HUES64 (cell line): ENCODE data around the gene CDKL5.

ENCODE experiments used
- H3K27ac ChIP-seq: 2 replicates; pipeline ENCODE4 v1.7.0; 2013; ENCODE audit warnings: low read depth, low read length, inconsistent platforms
- H3K27me3 ChIP-seq: 2 replicates; pipeline ENCODE4 v1.6.1; 2013; ENCODE audit warnings: mild to moderate bottlenecking, low read length; ENCODE audit not compliant: insufficient read depth
- H3K36me3 ChIP-seq: 2 replicates; pipeline ENCODE4 v1.6.1; 2013; ENCODE audit warnings: mild to moderate bottlenecking, low read length; ENCODE audit not compliant: insufficient read depth
- H3K4me1 ChIP-seq: 2 replicates; pipeline ENCODE4 v1.6.1; 2013; ENCODE audit warnings: mild to moderate bottlenecking, low read length, moderate library complexity; ENCODE audit not compliant: insufficient read depth
- H3K4me3 ChIP-seq: 2 replicates; pipeline ENCODE4 v1.5.1; 2013; ENCODE audit warnings: mild to moderate bottlenecking, low read length, moderate library complexity
- H3K9ac ChIP-seq: 2 replicates; pipeline ENCODE4 v1.6.1; 2013; ENCODE audit warnings: mild to moderate bottlenecking, low read depth, low read length
- H3K9me3 ChIP-seq: 2 replicates; pipeline ENCODE4 v1.6.1; 2013; ENCODE audit warnings: low read depth, low read length; ENCODE audit not compliant: insufficient read depth
- WGBS: fragments of 150-250, 120-280 bp; methylation state at CpG from one replicate; pipeline ENCODE4 v1.1.7; 2013; ENCODE audit warnings: missing lambda C conversion rate; 5-methylcytosine and 5-hydroxymethylcytosine counted together

The CDKL5 gene

DNA sequence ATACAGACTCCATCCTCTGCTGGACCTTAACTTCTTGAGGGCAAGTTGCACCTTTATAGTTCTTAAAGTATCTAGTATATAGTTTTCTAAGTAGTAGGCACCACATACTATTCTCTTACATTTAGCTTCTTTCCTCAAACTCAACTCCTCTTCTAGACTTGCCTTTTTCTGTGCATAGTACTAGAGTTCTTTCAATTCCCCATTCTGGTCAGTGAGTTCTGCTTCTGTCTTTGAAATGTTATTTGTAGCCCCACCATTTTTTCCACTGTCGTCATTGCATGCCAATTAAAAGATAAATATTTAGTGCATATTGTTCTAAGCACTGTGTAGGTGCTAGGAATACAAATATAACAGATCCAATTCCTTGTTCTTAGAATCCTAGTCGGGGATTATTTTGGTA is 31.6 kb downstream of the CDKL5 start:
- Histone ChIP-seq H3K4me1 (peaks cover 12% of the 10 kb centered on the region; the same call in 1 of the 2 replicates), H3K9me3 (no peaks in the 10 kb centered on the region), H3K27ac (no peak overlapping the region), H3K36me3 (no peaks in the 10 kb centered on the region), H3K4me3 (no peak overlapping the region), H3K27me3 (no peaks in the 10 kb centered on the region), H3K9ac (no peak overlapping the region)
- no CpG with 5 or more reads among the region's 2 CpGs for WGBS

DNA sequence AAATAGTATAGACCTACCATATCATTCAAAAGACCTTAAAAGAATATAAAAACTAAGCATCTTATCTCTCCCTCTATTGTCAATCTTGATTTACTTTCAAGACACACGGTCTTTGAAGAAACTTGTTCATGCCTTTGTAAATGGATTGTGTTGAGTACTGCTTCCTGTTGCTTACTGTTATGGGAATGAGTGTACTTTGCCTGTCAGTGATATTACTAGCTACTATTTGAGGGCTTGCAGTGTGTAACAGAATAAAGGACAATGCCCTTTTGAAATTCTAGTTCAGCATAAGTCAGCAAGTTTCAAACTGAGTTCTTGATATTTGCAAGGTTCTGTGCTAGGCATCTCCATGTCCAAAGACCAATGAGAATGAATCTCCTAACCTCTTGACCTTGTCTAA is 36.0 kb downstream of the CDKL5 start:
- no peak overlapping the region for H3K4me3 ChIP-seq
- no peak overlapping the region for H3K9ac ChIP-seq
- H3K27me3 ChIP-seq: no peaks in the 10 kb centered on the region
- H3K9me3 ChIP-seq: no peaks in the 10 kb centered on the region
- H3K4me1 ChIP-seq: peaks cover 12% of the 10 kb centered on the region; the same call in 1 of the 2 replicates
- 25% methylated on average over 1 of the region's 1 CpG for WGBS
- no peak overlapping the region; the same call in 1 of the 2 replicates for H3K27ac ChIP-seq
- H3K36me3 ChIP-seq: no peaks in the 10 kb centered on the region

DNA sequence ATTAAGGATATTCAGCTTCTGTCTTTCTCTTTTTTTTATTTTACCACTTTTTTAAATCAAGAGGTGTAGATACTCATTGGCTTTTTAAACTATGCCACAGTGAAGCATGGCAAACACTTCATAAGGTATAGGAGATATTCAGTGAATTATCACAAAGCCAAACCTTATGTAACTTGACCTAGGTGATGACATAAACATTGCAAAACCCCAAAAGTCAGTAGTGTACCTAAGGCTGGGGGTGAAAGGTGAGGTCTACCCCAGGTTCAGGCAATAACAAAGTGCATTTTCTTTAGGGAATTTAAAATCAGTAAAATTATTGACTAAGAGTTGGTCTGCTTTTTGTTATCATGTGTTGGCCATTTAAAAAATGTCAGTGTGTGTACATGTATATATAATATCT is 39.1 kb downstream of the CDKL5 start:
- Histone ChIP-seq H3K4me1 (peaks cover 12% of the 10 kb centered on the region; the same call in 1 of the 2 replicates), H3K9ac (no peak overlapping the region), H3K9me3 (no peaks in the 10 kb centered on the region), H3K4me3 (no peak overlapping the region), H3K36me3 (no peaks in the 10 kb centered on the region), H3K27me3 (no peaks in the 10 kb centered on the region), H3K27ac (no peak overlapping the region)

DNA sequence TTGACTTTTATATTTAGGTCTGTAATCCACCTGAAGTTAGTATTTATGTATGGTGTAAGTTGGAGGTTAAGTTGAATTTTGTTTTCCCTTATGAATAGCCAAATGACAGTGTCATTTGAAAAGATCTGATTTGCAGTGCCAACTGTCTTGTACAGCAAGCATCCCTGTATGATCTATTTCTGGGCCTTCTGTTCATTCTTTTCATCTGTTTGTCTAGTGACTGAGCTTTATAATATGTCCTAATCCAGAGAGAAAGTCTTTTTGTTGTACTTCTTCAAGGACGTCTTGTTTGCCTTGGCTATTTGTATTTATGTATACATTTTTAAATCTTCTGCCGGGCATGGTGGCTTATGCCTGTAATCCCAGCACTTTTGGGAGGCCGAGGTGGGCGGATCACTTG is 39.6 kb downstream of the CDKL5 start:
- Histone ChIP-seq H3K36me3 (no peaks in the 10 kb centered on the region), H3K9me3 (no peaks in the 10 kb centered on the region), H3K4me1 (peaks cover 12% of the 10 kb centered on the region; the same call in 1 of the 2 replicates), H3K27me3 (no peaks in the 10 kb centered on the region), H3K9ac (no peak overlapping the region), H3K4me3 (no peak overlapping the region), H3K27ac (no peak overlapping the region)
- no CpG with 5 or more reads among the region's 4 CpGs for WGBS

DNA sequence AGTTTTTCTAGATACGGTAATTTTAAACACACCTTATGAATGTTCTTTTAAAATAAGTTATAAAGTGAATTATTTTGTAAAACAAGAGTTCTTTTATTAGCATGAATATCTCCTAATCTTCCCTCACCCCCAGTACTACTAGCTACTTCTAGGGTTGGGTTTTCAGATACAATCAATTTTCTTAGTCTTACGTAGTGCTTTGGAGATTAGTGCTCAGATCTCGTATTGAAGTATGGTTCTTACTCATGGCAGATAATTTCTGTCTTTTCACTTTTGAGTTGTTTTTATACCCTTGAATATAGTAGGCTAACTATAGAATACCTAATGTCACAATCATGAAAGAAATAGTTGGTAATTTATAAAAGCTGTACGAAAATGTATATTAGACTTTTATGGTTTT is 43.2 kb downstream of the CDKL5 start:
- Histone ChIP-seq H3K4me1 (no peaks in the 10 kb centered on the region), H3K9me3 (no peaks in the 10 kb centered on the region), H3K27ac (no peak overlapping the region), H3K9ac (no peak overlapping the region), H3K27me3 (no peaks in the 10 kb centered on the region), H3K4me3 (no peak overlapping the region), H3K36me3 (no peaks in the 10 kb centered on the region)
- WGBS: 100% methylated on average over 1 of the region's 4 CpGs

DNA sequence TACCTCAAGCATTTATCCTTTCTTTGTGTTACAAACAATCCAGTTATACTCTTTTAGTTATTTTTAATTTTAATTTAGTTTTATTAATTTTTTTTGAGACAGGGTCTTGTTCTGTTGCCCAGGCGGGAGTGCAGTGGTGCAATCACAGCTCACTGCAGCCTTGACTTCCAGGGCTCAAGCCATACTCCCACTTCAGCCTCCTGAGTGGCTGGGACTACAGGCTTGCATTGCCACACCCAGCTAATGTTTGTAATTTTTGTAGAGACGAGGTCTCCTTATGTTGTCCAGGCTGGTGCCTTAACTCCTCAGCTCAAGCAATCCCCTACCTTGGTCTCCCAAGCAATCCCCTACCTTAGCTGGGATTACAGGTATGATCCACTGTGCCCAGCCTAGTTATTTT is 45.9 kb downstream of the CDKL5 start:
- Histone ChIP-seq H3K9ac (no peak overlapping the region), H3K9me3 (no peaks in the 10 kb centered on the region), H3K4me1 (no peaks in the 10 kb centered on the region), H3K27ac (no peak overlapping the region), H3K4me3 (no peak overlapping the region), H3K27me3 (no peaks in the 10 kb centered on the region), H3K36me3 (no peaks in the 10 kb centered on the region)
- 100% methylated on average over 1 of the region's 2 CpGs for WGBS

DNA sequence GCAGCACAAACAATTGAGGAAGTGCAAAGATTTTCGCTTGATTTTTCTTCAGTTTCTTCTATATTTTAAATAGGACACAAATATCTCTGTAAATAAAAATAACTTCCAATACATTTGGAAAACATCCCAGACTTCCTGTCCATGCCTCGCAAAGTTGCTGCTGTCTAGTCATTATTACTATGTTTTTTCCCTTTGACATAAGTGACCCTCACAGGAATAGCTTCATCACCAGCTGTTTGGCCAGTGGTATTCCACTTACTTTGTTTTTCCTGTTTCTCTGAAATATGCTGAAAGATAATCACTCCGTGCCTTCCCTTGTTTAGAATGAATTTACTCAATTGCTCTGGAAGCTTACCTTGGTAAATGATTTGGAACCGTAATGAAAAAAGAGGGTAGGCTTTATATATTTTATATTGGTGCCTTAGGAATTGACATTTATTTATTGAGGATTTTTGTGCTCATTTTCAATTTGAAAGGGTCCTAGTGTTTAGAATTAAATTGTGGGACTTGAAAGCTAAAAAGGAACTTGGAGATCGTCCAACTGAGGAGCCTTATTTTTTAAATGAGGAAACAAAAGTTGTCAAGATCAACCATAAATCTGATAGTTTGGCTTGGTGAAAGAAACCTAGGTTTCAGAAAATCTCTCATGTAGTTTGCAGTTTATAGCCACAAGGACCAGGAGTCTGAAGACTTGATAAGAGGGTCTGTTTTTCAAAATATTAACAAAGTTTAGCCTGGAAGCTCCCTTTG is 65.6 kb downstream of the CDKL5 start:
- H3K9me3 ChIP-seq: no peaks in the 10 kb centered on the region
- H3K4me3 ChIP-seq: no peak overlapping the region
- no peaks in the 10 kb centered on the region for H3K27me3 ChIP-seq
- H3K9ac ChIP-seq: no peak overlapping the region
- H3K36me3 ChIP-seq: no peaks in the 10 kb centered on the region
- H3K27ac ChIP-seq: no peak overlapping the region
- 90% methylated on average over 4 of the region's 5 CpGs for WGBS
- peaks cover 9% of the 10 kb centered on the region; the same call in 1 of the 2 replicates for H3K4me1 ChIP-seq

DNA sequence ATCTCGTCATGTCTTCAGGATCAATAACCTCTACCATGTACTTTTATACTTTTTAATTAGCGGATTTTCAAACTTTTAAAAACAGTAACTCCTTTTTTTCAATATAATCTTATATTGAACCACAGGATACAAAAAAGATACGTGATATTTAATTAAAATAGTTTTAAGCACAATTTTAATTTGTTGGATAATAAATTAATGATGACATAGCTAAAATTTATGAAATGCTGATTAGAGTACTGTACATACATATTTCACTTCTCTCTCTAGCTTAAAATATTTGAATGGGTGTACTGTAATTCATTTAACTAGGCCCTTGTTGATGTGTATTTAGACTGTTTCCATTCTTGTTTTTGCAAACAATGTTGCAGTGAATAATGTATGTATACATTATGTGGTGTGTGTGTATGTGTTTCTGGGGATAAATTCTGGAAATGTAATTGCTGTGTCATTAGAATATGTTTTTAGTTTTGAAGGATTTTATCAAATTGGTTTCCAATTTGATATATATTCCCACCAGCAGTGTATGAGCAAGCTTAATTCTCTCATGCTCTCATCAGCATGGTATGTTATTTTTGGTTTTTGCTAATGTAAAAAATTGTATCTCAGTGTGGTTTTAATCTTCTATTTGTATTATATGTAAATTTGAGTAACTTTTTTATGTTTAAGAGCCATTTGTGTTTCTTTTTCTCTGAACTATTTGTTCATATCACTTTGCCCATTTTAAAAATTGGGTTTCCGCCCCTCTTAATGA is 66.4 kb downstream of the CDKL5 start:
- no peaks in the 10 kb centered on the region for H3K9me3 ChIP-seq
- peaks cover 9% of the 10 kb centered on the region; the same call in 1 of the 2 replicates for H3K4me1 ChIP-seq
- WGBS: 92% methylated on average over 2 of the region's 4 CpGs
- no peak overlapping the region for H3K4me3 ChIP-seq
- no peaks in the 10 kb centered on the region for H3K36me3 ChIP-seq
- H3K27me3 ChIP-seq: no peaks in the 10 kb centered on the region
- no peak overlapping the region for H3K9ac ChIP-seq
- H3K27ac ChIP-seq: no peak overlapping the region

DNA sequence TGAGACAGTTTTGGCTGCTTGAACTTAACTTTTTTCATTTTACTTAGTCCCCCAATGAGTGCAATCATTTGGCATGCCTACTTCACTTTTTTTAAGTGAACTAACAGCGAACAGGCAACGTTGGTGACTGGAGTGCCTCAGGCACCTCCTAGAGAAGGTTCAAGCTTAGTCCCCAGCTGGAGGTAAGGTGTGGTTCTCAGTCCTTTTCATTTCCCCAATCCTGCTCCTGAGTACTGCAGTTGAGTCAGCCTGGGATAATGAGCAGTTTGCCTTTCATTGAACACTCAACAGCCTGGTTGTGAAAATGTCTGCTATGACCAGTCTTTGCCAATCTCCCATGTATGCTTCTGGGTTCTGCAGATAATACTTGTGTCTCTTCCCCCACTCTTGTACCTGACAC is 109.5 kb downstream of the CDKL5 start:
- WGBS: 82% methylated on average over 2 of the region's 2 CpGs
- no peaks in the 10 kb centered on the region for H3K27me3 ChIP-seq
- no peak overlapping the region for H3K9ac ChIP-seq

DNA sequence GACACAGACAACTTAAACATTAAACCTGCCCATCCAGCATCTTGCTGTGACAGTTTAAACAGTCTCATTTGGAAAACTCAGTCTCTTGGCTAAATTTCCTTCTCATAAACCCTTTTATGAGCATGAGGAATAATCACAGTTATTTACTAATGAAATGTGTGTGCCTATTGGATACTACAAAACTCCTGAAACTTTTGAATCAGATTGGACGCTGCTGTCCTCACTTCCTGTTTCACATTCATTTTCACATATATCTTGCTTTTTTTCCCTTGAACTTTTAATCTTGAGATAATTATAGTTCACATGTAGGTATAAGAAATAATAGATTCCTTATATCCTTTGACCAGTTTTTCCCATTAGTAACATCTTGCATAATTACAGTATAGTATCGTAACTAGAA is 111.7 kb downstream of the CDKL5 start:
- 100% methylated on average over 1 of the region's 2 CpGs for WGBS
- Histone ChIP-seq H3K4me1 (no peaks in the 10 kb centered on the region; the same call in 1 of the 2 replicates), H3K9me3 (no peaks in the 10 kb centered on the region), H3K27ac (no peak overlapping the region), H3K9ac (no peak overlapping the region), H3K36me3 (no peaks in the 10 kb centered on the region), H3K4me3 (no peak overlapping the region), H3K27me3 (no peaks in the 10 kb centered on the region)

More for the DNA sequence above, 109.5 kb downstream of the CDKL5 start:
- H3K9me3 ChIP-seq: no peaks in the 10 kb centered on the region
- H3K36me3 ChIP-seq: no peaks in the 10 kb centered on the region
- H3K4me1 ChIP-seq: no peaks in the 10 kb centered on the region
- no peak overlapping the region for H3K27ac ChIP-seq
- no peak overlapping the region for H3K4me3 ChIP-seq

DNA sequence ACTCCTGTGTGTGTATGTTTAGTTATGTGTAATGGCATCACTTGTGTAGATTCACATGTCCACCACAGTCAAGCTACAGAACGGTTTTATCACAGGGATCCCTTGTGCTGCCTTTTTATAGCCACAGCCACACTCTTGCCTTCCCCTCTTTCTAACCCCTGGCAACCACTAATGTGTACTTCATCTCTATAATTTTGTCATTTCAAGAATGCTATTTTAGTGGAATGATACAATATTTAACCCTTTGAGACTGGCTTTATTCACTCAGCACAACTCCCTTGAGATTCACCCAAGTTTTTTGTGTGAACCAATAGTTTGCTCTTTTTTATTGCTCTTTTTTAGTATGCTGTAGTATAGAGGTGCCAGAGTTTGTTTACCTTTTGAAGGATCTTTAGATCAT is 112.1 kb downstream of the CDKL5 start:
- Histone ChIP-seq H3K9me3 (no peaks in the 10 kb centered on the region), H3K4me3 (no peak overlapping the region), H3K36me3 (no peaks in the 10 kb centered on the region), H3K27me3 (no peaks in the 10 kb centered on the region), H3K4me1 (no peaks in the 10 kb centered on the region; the same call in 1 of the 2 replicates), H3K9ac (no peak overlapping the region), H3K27ac (no peak overlapping the region)
- 100% methylated on average over 1 of the region's 1 CpG for WGBS
